HUES48 (cell line): ENCODE results near the gene CAMK4.

Source experiments
- H3K27ac ChIP-seq: one replicate; pipeline ENCODE4 v1.7.0; 2013; ENCODE audit warnings: low read depth, low read length, inconsistent platforms
- H3K27me3 ChIP-seq: 2 replicates; pipeline ENCODE4 v1.6.1; 2013; ENCODE audit warnings: mild to moderate bottlenecking, low read length; ENCODE audit not compliant: control insufficient read depth, insufficient read depth
- H3K36me3 ChIP-seq: 2 replicates; pipeline ENCODE4 v1.6.1; 2013; ENCODE audit warnings: low read length; ENCODE audit not compliant: control insufficient read depth, insufficient read depth
- H3K4me1 ChIP-seq: 2 replicates; pipeline ENCODE4 v1.6.1; 2013; ENCODE audit warnings: mild to moderate bottlenecking, low read length; ENCODE audit not compliant: control insufficient read depth, insufficient read depth
- H3K4me3 ChIP-seq: 2 replicates; pipeline ENCODE4 v1.5.1; 2013; ENCODE audit warnings: mild to moderate bottlenecking, low read depth, low read length
- H3K9ac ChIP-seq: 2 replicates; pipeline ENCODE4 v1.6.1; 2013; ENCODE audit warnings: mild to moderate bottlenecking, low read depth, low read length, moderate library complexity
- H3K9me3 ChIP-seq: 2 replicates; pipeline ENCODE4 v1.6.1; 2013; ENCODE audit warnings: low read length; ENCODE audit not compliant: control insufficient read depth, insufficient read depth

The CAMK4 gene

GRCh38 chr5:111493031-111493430, 268.8 kb downstream of the CAMK4 start:
- no peak overlapping the region for H3K27ac ChIP-seq
- H3K9ac ChIP-seq, result no peak overlapping the region
- H3K9me3 ChIP-seq, result no peaks in the 10 kb centered on the region
- H3K27me3 ChIP-seq, result no peaks in the 10 kb centered on the region
- H3K4me3 ChIP-seq, result no peak overlapping the region
- H3K4me1 ChIP-seq, result peaks cover 7% of the 10 kb centered on the region; the same call in 1 of the 2 replicates
- H3K36me3 ChIP-seq, result peaks cover 17% of the 10 kb centered on the region

- Histone ChIP-seq H3K4me1 (peaks cover 7% of the 10 kb centered on the region; the same call in 1 of the 2 replicates), H3K27me3 (no peaks in the 10 kb centered on the region), H3K9me3 (no peaks in the 10 kb centered on the region), H3K9ac (peak overlapping the region; percentile 24; the same call in 1 of the 2 replicates), H3K4me3 (no peak overlapping the region), H3K36me3 (peaks cover 32% of the 10 kb centered on the region), H3K27ac (no peak overlapping the region)
Measured at GRCh38 chr5:111494355-111494999, 270.3 kb downstream of the CAMK4 start.

- peaks cover 7% of the 10 kb centered on the region; the same call in 1 of the 2 replicates for H3K4me1 ChIP-seq
- H3K9ac ChIP-seq, result no peak overlapping the region
- no peak overlapping the region for H3K27ac ChIP-seq
- peaks cover 39% of the 10 kb centered on the region for H3K36me3 ChIP-seq
- H3K9me3 ChIP-seq, result no peaks in the 10 kb centered on the region
- no peak overlapping the region for H3K4me3 ChIP-seq
- no peaks in the 10 kb centered on the region for H3K27me3 ChIP-seq
Measured at GRCh38 chr5:111495159-111495558, 271.0 kb downstream of the CAMK4 start.

GRCh38 chr5:111498346-111498745, 274.2 kb downstream of the CAMK4 start:
- Histone ChIP-seq H3K9ac (no peak overlapping the region), H3K36me3 (peaks cover 56% of the 10 kb centered on the region), H3K4me3 (no peak overlapping the region), H3K27me3 (no peaks in the 10 kb centered on the region), H3K4me1 (no peaks in the 10 kb centered on the region), H3K9me3 (no peaks in the 10 kb centered on the region), H3K27ac (no peak overlapping the region)

- no peak overlapping the region for H3K27ac ChIP-seq
- H3K9me3 ChIP-seq, result no peaks in the 10 kb centered on the region
- H3K4me1 ChIP-seq, result no peaks in the 10 kb centered on the region
- no peaks in the 10 kb centered on the region for H3K27me3 ChIP-seq
- peaks cover 66% of the 10 kb centered on the region for H3K36me3 ChIP-seq
- H3K4me3 ChIP-seq, result no peak overlapping the region
- H3K9ac ChIP-seq, result no peak overlapping the region
Measured at GRCh38 chr5:111502956-111503355, 278.8 kb downstream of the CAMK4 start.

GRCh38 chr5:111505096-111505495, 280.9 kb downstream of the CAMK4 start:
- no peaks in the 10 kb centered on the region for H3K27me3 ChIP-seq
- peaks cover 5% of the 10 kb centered on the region for H3K4me1 ChIP-seq
- H3K9me3 ChIP-seq, result no peaks in the 10 kb centered on the region
- H3K36me3 ChIP-seq, result peaks cover 44% of the 10 kb centered on the region
- no peak overlapping the region for H3K27ac ChIP-seq
- H3K9ac ChIP-seq, result no peak overlapping the region
- no peak overlapping the region for H3K4me3 ChIP-seq

GRCh38 chr5:111507276-111507675, 283.1 kb downstream of the CAMK4 start:
- no peaks in the 10 kb centered on the region for H3K9me3 ChIP-seq
- peaks cover 26% of the 10 kb centered on the region for H3K36me3 ChIP-seq
- no peak overlapping the region for H3K9ac ChIP-seq

GRCh38 chr5:111509119-111509518, 284.9 kb downstream of the CAMK4 start:
- Histone ChIP-seq H3K36me3 (peaks cover 25% of the 10 kb centered on the region), H3K4me3 (no peak overlapping the region), H3K27ac (no peak overlapping the region)

More at GRCh38 chr5:111507276-111507675, 283.1 kb downstream of the CAMK4 start:
- Histone ChIP-seq H3K4me1 (peaks cover 12% of the 10 kb centered on the region), H3K4me3 (no peak overlapping the region), H3K27me3 (no peaks in the 10 kb centered on the region), H3K27ac (no peak overlapping the region)

GRCh38 chr5:111511174-111511830, 287.1 kb downstream of the CAMK4 start:
- Histone ChIP-seq H3K9me3 (no peaks in the 10 kb centered on the region), H3K9ac (peak overlapping the region; percentile 78; the same call in 1 of the 2 replicates), H3K27me3 (no peaks in the 10 kb centered on the region), H3K4me1 (peaks cover 24% of the 10 kb centered on the region), H3K36me3 (peaks cover 4% of the 10 kb centered on the region; the same call in 1 of the 2 replicates), H3K27ac (peak overlapping the region; percentile 93), H3K4me3 (peak overlapping the region; percentile 98)

More at GRCh38 chr5:111509119-111509518, 284.9 kb downstream of the CAMK4 start:
- Histone ChIP-seq H3K9ac (no peak overlapping the region), H3K4me1 (peaks cover 24% of the 10 kb centered on the region), H3K9me3 (no peaks in the 10 kb centered on the region), H3K27me3 (no peaks in the 10 kb centered on the region)

GRCh38 chr5:111511831-111512374, 287.7 kb downstream of the CAMK4 start:
- Histone ChIP-seq H3K27me3 (no peaks in the 10 kb centered on the region), H3K4me3 (peak overlapping the region; percentile 98), H3K4me1 (peaks cover 24% of the 10 kb centered on the region), H3K9ac (peak overlapping the region; percentile 78), H3K27ac (peak overlapping the region; percentile 93), H3K36me3 (no peaks in the 10 kb centered on the region), H3K9me3 (no peaks in the 10 kb centered on the region)
